GM23338 (cell line): ENCODE results near the gene KIF22. TPM values are rescaled to one million over a fixed set of nuclear protein-coding genes. Genes with fewer than 3 reads are reported as not detected.

Source experiments
- ATAC-seq: fragments of 200-7000 bp; cut with Tn5 transposase; 3 replicates; pipeline ENCODE4 v1.9.1; 2020
- DNase-seq: peaks from one replicate; pipeline ENCODE4 v3.0.0-alpha.2; 2015; ENCODE audit warnings: low spot score
- H2AFZ ChIP-seq: fragments of 200-600 bp; sonication (generic); 2 replicates; pipeline ENCODE4 v1.8.0; 2016; ENCODE audit warnings: antibody characterized with exemption, mild to moderate bottlenecking, moderate library complexity
- H3F3A ChIP-seq: fragments of 200-600 bp; sonication (generic); replicated peaks from 2 replicates; pipeline ENCODE4 v1.8.0; 2017; ENCODE audit warnings: antibody characterized with exemption, mixed run types, low read depth
- H3K27ac ChIP-seq: fragments of 200-600 bp; sonication (generic); 2 replicates; pipeline ENCODE4 v1.6.1; 2016; ENCODE audit warnings: low read depth
- H3K27me3 ChIP-seq: fragments of 200-600 bp; sonication (generic); 2 replicates; pipeline ENCODE4 v1.8.0; 2016; ENCODE audit warnings: mild to moderate bottlenecking, mixed run types, moderate library complexity; ENCODE audit not compliant: insufficient read depth
- H3K36me3 ChIP-seq: fragments of 200-600 bp; sonication (generic); 2 replicates; pipeline ENCODE4 v1.8.0; 2016; ENCODE audit warnings: mild to moderate bottlenecking; ENCODE audit not compliant: insufficient read depth
- H3K4me1 ChIP-seq: fragments of 200-600 bp; sonication (generic); 2 replicates; pipeline ENCODE4 v1.8.0; 2016; ENCODE audit warnings: mild to moderate bottlenecking, moderate library complexity; ENCODE audit not compliant: insufficient read depth
- H3K4me2 ChIP-seq: fragments of 200-600 bp; sonication (generic); 2 replicates; pipeline ENCODE4 v1.7.1; 2017; ENCODE audit warnings: mixed run types
- H3K4me3 ChIP-seq: fragments of 200-600 bp; sonication (generic); 2 replicates; pipeline ENCODE4 v1.6.1; 2016; ENCODE audit warnings: mixed run types
- H3K79me2 ChIP-seq: fragments of 200-600 bp; sonication (generic); replicated peaks from 2 replicates; pipeline ENCODE4 v1.8.0; 2017; ENCODE audit warnings: mild to moderate bottlenecking; ENCODE audit not compliant: insufficient read depth
- H3K9me2 ChIP-seq: fragments of 200-600 bp; sonication (generic); 2 replicates; pipeline ENCODE4 v1.8.0; 2017; ENCODE audit not compliant: insufficient read depth
- H4K20me1 ChIP-seq: fragments of 200-600 bp; sonication (generic); replicated peaks from 2 replicates; pipeline ENCODE4 v1.8.0; 2017; ENCODE audit warnings: mild to moderate bottlenecking; ENCODE audit not compliant: insufficient read depth
- H3K27ac Mint-ChIP-seq: 2 replicates; pipeline ENCODE4 v1.8.0; 2020; ENCODE audit warnings: inconsistent platforms, mild to moderate bottlenecking, moderate library complexity, mixed read lengths
- H3K27me3 Mint-ChIP-seq: 3 replicates; pipeline ENCODE4 v1.8.0; 2022; ENCODE audit warnings: low read depth, mild to moderate bottlenecking, moderate library complexity, mixed read lengths, inconsistent platforms; ENCODE audit not compliant: insufficient read depth, poor library complexity
- H3K36me3 Mint-ChIP-seq: 3 replicates; pipeline ENCODE4 v1.8.0; 2021; ENCODE audit warnings: low read depth, mild to moderate bottlenecking, inconsistent platforms, moderate library complexity, mixed read lengths
- H3K4me1 Mint-ChIP-seq: 3 replicates; pipeline ENCODE4 v1.8.0; 2020; ENCODE audit warnings: mild to moderate bottlenecking, inconsistent platforms, mixed read lengths
- H3K4me3 Mint-ChIP-seq: 3 replicates; pipeline ENCODE4 v1.8.0; 2021; ENCODE audit warnings: moderate library complexity, mild to moderate bottlenecking, inconsistent platforms, mixed read lengths
- H3K9me3 Mint-ChIP-seq: 3 replicates; pipeline ENCODE4 v1.8.0; 2020; ENCODE audit warnings: moderate library complexity, mild to moderate bottlenecking, inconsistent platforms, mixed read lengths
- CREB1 ChIP-seq: fragments of 250-450 bp; sonication (Bioruptor Pico); IDR thresholded peaks from 2 replicates; pipeline ENCODE4 v1.5.0; 2020; ENCODE audit warnings: low read depth, mild to moderate bottlenecking, moderate library complexity
- EZH2 ChIP-seq: fragments of 200-600 bp; sonication (generic); IDR thresholded peaks from one replicate; pipeline ENCODE4 v1.8.0; 2017; ENCODE audit warnings: antibody characterized with exemption, mild to moderate bottlenecking, low read depth; ENCODE audit not compliant: unreplicated experiment
- EZH2phosphoT487 ChIP-seq: fragments of 200-600 bp; sonication (generic); IDR thresholded peaks from one replicate; pipeline ENCODE4 v1.8.1; 2018; ENCODE audit warnings: antibody characterized with exemption; ENCODE audit not compliant: unreplicated experiment
- JUNB ChIP-seq: IDR thresholded peaks from one replicate; pipeline ENCODE4 v1.6.1; 2016; ENCODE audit warnings: antibody characterized with exemption; ENCODE audit not compliant: unreplicated experiment
- NANOG ChIP-seq: IDR thresholded peaks from 2 replicates; pipeline ENCODE4 v1.6.1; 2016; ENCODE audit warnings: antibody characterized with exemption, borderline replicate concordance
- POLR2AphosphoS5 ChIP-seq: IDR thresholded peaks from 2 replicates; pipeline ENCODE4 v1.6.1; 2016; ENCODE audit warnings: antibody characterized with exemption, low read depth
- STAT1 ChIP-seq: IDR thresholded peaks from one replicate; pipeline ENCODE4 v1.6.1; 2016; ENCODE audit warnings: antibody characterized with exemption; ENCODE audit not compliant: unreplicated experiment
- ZNF114 ChIP-seq: fragments of 250-450 bp; sonication (Bioruptor Pico); IDR thresholded peaks from 2 replicates; pipeline ENCODE4 v1.5.0; 2020; ENCODE audit warnings: mild to moderate bottlenecking, moderate library complexity
- ZNF331 ChIP-seq: fragments of 250-450 bp; sonication (Bioruptor Pico); IDR thresholded peaks from 2 replicates; pipeline ENCODE4 v1.5.0; 2020; ENCODE audit warnings: low read depth, mild to moderate bottlenecking, moderate library complexity
- polyA plus RNA-seq: library from polyadenylated mRNA; unstranded; fragments of >200 nt; fragmentation: Nextera tagmentation; extraction: Ambion mirVana; gene quantifications from 2 replicates; pipeline ENCODE4 v1.2.1, GENCODE V29; 2016
- total RNA-seq: library from RNA; depleted of rRNA; stranded (reverse); fragments of >200 nt; shearing (Covaris generic); gene quantifications from 2 replicates; pipeline ENCODE4 v1.2.3, GENCODE V29; 2014
- TF ChIP-seq, protein P1 (sequence below): IDR thresholded peaks from one replicate; pipeline ENCODE4 v1.6.1; 2018; ENCODE audit warnings: antibody characterized with exemption; ENCODE audit not compliant: unreplicated experiment
- TF ChIP-seq, protein P2 (sequence below), 2 experiments: fragments of 200-600 bp in 1 of 2; sonication (generic) in 1 of 2; conservative IDR thresholded peaks; 2 replicates each; pipeline versions ENCODE4 v1.5.1 to v1.6.1; 2016 to 2017; ENCODE audit warnings: antibody characterized with exemption in 2 of 2, low read depth in 2 of 2, mild to moderate bottlenecking in 2 of 2, moderate library complexity in 1 of 2
- TF ChIP-seq, protein P3 (sequence below): fragments of 250-450 bp; sonication (Bioruptor Pico); IDR thresholded peaks from 2 replicates; pipeline ENCODE4 v1.5.0; 2020; ENCODE audit warnings: mild to moderate bottlenecking, moderate library complexity
- TF ChIP-seq, protein P4 (sequence below): IDR thresholded peaks from 2 replicates; pipeline ENCODE4 v1.6.1; 2016; ENCODE audit warnings: antibody characterized with exemption

KIF22 gene
- total and polyA plus RNA-seq, 2 experiments from 2014 or later: 110 to 192 TPM

DNA sequence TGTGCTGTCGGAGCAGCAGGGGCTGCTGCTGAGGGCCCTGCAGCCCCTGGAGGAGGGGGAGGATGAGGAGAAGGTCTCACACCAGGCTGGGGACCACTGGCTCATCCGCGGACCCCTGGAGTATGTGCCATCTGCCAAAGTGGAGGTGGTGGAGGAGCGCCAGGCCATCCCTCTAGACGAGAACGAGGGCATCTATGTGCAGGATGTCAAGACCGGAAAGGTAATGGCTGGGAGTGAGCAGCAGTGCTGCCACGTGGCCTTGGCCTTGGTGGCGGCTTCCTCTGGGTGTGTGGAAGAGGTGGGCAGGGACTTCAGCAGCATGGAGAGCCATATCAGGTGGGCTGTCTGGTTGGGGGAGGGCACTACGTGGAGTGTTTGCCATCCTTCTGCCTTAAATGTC is 49.7 kb downstream of the KIF22 start:
- H3F3A ChIP-seq: no peaks in the 10 kb centered on the region
- H3K4me3 ChIP-seq: no peak overlapping the region
- DNase-seq (no peak), ATAC-seq (no peak)
- H3K4me3 Mint-ChIP-seq: no peak overlapping the region
- no peaks in the 10 kb centered on the region; the same call in 2 of the 3 replicates for H3K4me1 Mint-ChIP-seq
- no peak overlapping the region for H2AFZ ChIP-seq
- H3K36me3 ChIP-seq: no peaks in the 10 kb centered on the region
- no peaks in the 10 kb centered on the region for H3K4me1 ChIP-seq
- H4K20me1 ChIP-seq: no peaks in the 10 kb centered on the region
- H3K4me2 ChIP-seq: no peak overlapping the region
- H3K9me3 Mint-ChIP-seq: no peaks in the 10 kb centered on the region
- peaks cover 6% of the 10 kb centered on the region for H3K27me3 Mint-ChIP-seq
- no peaks in the 10 kb centered on the region for H3K36me3 Mint-ChIP-seq
- no peak for TF ChIP-seq ZNF331 (CRISPR knock-in tag)
- TF ChIP-seq ZNF114 (CRISPR knock-in tag): no peak
- no peak for TF ChIP-seq CREB1 (CRISPR knock-in tag)
- TF ChIP-seq, protein P1, sequence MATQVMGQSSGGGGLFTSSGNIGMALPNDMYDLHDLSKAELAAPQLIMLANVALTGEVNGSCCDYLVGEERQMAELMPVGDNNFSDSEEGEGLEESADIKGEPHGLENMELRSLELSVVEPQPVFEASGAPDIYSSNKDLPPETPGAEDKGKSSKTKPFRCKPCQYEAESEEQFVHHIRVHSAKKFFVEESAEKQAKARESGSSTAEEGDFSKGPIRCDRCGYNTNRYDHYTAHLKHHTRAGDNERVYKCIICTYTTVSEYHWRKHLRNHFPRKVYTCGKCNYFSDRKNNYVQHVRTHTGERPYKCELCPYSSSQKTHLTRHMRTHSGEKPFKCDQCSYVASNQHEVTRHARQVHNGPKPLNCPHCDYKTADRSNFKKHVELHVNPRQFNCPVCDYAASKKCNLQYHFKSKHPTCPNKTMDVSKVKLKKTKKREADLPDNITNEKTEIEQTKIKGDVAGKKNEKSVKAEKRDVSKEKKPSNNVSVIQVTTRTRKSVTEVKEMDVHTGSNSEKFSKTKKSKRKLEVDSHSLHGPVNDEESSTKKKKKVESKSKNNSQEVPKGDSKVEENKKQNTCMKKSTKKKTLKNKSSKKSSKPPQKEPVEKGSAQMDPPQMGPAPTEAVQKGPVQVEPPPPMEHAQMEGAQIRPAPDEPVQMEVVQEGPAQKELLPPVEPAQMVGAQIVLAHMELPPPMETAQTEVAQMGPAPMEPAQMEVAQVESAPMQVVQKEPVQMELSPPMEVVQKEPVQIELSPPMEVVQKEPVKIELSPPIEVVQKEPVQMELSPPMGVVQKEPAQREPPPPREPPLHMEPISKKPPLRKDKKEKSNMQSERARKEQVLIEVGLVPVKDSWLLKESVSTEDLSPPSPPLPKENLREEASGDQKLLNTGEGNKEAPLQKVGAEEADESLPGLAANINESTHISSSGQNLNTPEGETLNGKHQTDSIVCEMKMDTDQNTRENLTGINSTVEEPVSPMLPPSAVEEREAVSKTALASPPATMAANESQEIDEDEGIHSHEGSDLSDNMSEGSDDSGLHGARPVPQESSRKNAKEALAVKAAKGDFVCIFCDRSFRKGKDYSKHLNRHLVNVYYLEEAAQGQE: no peak
- TF ChIP-seq EZH2: no peak
- no peak for TF ChIP-seq STAT1
- TF ChIP-seq, protein P2, sequence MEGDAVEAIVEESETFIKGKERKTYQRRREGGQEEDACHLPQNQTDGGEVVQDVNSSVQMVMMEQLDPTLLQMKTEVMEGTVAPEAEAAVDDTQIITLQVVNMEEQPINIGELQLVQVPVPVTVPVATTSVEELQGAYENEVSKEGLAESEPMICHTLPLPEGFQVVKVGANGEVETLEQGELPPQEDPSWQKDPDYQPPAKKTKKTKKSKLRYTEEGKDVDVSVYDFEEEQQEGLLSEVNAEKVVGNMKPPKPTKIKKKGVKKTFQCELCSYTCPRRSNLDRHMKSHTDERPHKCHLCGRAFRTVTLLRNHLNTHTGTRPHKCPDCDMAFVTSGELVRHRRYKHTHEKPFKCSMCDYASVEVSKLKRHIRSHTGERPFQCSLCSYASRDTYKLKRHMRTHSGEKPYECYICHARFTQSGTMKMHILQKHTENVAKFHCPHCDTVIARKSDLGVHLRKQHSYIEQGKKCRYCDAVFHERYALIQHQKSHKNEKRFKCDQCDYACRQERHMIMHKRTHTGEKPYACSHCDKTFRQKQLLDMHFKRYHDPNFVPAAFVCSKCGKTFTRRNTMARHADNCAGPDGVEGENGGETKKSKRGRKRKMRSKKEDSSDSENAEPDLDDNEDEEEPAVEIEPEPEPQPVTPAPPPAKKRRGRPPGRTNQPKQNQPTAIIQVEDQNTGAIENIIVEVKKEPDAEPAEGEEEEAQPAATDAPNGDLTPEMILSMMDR (conservative IDR thresholded peaks at IDR 0.05; ENCODE audit: low read depth in 2 of 2): no peak
- TF ChIP-seq JUNB: no peak
- no peak for TF ChIP-seq EZH2phosphoT487
- TF ChIP-seq POLR2AphosphoS5: no peak
- TF ChIP-seq, protein P3, sequence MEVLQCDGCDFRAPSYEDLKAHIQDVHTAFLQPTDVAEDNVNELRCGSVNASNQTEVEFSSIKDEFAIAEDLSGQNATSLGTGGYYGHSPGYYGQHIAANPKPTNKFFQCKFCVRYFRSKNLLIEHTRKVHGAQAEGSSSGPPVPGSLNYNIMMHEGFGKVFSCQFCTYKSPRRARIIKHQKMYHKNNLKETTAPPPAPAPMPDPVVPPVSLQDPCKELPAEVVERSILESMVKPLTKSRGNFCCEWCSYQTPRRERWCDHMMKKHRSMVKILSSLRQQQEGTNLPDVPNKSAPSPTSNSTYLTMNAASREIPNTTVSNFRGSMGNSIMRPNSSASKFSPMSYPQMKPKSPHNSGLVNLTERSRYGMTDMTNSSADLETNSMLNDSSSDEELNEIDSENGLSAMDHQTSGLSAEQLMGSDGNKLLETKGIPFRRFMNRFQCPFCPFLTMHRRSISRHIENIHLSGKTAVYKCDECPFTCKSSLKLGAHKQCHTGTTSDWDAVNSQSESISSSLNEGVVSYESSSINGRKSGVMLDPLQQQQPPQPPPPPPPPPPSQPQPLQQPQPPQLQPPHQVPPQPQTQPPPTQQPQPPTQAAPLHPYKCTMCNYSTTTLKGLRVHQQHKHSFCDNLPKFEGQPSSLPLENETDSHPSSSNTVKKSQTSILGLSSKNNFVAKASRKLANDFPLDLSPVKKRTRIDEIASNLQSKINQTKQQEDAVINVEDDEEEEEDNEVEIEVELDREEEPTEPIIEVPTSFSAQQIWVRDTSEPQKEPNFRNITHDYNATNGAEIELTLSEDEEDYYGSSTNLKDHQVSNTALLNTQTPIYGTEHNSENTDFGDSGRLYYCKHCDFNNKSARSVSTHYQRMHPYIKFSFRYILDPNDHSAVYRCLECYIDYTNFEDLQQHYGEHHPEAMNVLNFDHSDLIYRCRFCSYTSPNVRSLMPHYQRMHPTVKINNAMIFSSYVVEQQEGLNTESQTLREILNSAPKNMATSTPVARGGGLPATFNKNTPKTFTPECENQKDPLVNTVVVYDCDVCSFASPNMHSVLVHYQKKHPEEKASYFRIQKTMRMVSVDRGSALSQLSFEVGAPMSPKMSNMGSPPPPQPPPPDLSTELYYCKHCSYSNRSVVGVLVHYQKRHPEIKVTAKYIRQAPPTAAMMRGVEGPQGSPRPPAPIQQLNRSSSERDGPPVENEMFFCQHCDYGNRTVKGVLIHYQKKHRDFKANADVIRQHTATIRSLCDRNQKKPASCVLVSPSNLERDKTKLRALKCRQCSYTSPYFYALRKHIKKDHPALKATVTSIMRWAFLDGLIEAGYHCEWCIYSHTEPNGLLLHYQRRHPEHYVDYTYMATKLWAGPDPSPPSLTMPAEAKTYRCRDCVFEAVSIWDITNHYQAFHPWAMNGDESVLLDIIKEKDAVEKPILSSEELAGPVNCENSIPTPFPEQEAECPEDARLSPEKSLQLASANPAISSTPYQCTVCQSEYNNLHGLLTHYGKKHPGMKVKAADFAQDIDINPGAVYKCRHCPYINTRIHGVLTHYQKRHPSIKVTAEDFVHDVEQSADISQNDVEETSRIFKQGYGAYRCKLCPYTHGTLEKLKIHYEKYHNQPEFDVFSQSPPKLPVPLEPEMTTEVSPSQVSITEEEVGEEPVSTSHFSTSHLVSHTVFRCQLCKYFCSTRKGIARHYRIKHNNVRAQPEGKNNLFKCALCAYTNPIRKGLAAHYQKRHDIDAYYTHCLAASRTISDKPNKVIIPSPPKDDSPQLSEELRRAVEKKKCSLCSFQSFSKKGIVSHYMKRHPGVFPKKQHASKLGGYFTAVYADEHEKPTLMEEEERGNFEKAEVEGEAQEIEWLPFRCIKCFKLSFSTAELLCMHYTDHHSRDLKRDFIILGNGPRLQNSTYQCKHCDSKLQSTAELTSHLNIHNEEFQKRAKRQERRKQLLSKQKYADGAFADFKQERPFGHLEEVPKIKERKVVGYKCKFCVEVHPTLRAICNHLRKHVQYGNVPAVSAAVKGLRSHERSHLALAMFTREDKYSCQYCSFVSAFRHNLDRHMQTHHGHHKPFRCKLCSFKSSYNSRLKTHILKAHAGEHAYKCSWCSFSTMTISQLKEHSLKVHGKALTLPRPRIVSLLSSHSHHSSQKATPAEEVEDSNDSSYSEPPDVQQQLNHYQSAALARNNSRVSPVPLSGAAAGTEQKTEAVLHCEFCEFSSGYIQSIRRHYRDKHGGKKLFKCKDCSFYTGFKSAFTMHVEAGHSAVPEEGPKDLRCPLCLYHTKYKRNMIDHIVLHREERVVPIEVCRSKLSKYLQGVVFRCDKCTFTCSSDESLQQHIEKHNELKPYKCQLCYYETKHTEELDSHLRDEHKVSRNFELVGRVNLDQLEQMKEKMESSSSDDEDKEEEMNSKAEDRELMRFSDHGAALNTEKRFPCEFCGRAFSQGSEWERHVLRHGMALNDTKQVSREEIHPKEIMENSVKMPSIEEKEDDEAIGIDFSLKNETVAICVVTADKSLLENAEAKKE (CRISPR knock-in tag): no peak
- TF ChIP-seq NANOG: no peak
- TF ChIP-seq, protein P4, sequence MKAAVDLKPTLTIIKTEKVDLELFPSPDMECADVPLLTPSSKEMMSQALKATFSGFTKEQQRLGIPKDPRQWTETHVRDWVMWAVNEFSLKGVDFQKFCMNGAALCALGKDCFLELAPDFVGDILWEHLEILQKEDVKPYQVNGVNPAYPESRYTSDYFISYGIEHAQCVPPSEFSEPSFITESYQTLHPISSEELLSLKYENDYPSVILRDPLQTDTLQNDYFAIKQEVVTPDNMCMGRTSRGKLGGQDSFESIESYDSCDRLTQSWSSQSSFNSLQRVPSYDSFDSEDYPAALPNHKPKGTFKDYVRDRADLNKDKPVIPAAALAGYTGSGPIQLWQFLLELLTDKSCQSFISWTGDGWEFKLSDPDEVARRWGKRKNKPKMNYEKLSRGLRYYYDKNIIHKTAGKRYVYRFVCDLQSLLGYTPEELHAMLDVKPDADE: no peak
- H3K27ac ChIP-seq: no peak overlapping the region
- H3K27ac Mint-ChIP-seq: peak overlapping the region; percentile 56; the same call in 1 of the 2 replicates
- no peaks in the 10 kb centered on the region for H3K9me2 ChIP-seq
- H3K27me3 ChIP-seq: no peaks in the 10 kb centered on the region
- H3K79me2 ChIP-seq: no peaks in the 10 kb centered on the region
